Measurements from ENCODE around the gene SYP. TPM values are rescaled to one million over a fixed set of nuclear protein-coding genes. Genes with fewer than 3 reads are reported as not detected.

SYP gene
- total RNA-seq, 1 donor from 2014 or later: 1.6 TPM

GRCh38 chrX:49221868-49222267 is 21.9 kb upstream of the SYP start:
- TF ChIP-seq EZH2 (IDR thresholded peaks at IDR 0.05; ENCODE audit: insufficient read depth, low read length): no peak
- no peak for TF ChIP-seq CTCF (IDR thresholded peaks at IDR 0.05; ENCODE audit: insufficient read depth, low read depth, low read length)
- H3K79me2 ChIP-seq (ENCODE audit: insufficient read depth, low read length): no peaks in the 10 kb centered on the region

GRCh38 chrX:49220100-49220499 is 20.1 kb upstream of the SYP start:
- H3K9ac ChIP-seq (ENCODE audit: low read length): no peak overlapping the region
- H3K27ac ChIP-seq (ENCODE audit: low read depth, low read length): no peak overlapping the region
- Mint-ChIP-seq H3K27me3 (ENCODE audit: low read depth, unreplicated experiment) (peaks cover 21% of the 10 kb centered on the region), H3K27ac (ENCODE audit: unreplicated experiment) (no peak overlapping the region), H3K9me3 (ENCODE audit: unreplicated experiment) (peaks cover 1% of the 10 kb centered on the region), H3K4me3 (ENCODE audit: unreplicated experiment) (no peak overlapping the region), H3K36me3 (ENCODE audit: low read depth, unreplicated experiment) (no peaks in the 10 kb centered on the region), H3K4me1 (ENCODE audit: low read depth, unreplicated experiment) (no peaks in the 10 kb centered on the region)
- H3K79me2 ChIP-seq (ENCODE audit: insufficient read depth, low read length): no peaks in the 10 kb centered on the region
- no peak overlapping the region for H3K4me3 ChIP-seq (ENCODE audit: insufficient read depth, low read depth, low read length)
- FAIRE-seq (no peak), DNase-seq (ENCODE audit: low read depth) (no peak)
- no peaks in the 10 kb centered on the region for H3K36me3 ChIP-seq (ENCODE audit: insufficient read depth, low read length)
- H3K27me3 ChIP-seq (ENCODE audit: insufficient read depth, low read length): no peaks in the 10 kb centered on the region
- no peak overlapping the region for H2AFZ ChIP-seq (ENCODE audit: low read depth, low read length)
- TF ChIP-seq CTCF (IDR thresholded peaks at IDR 0.05; ENCODE audit: insufficient read depth, low read depth, low read length) (no peak), EZH2 (IDR thresholded peaks at IDR 0.05; ENCODE audit: insufficient read depth, low read length) (no peak)
- no peaks in the 10 kb centered on the region for H4K20me1 ChIP-seq (ENCODE audit: insufficient read depth, low read length)
- no peak overlapping the region for H3K4me2 ChIP-seq (ENCODE audit: low read length)
- H3K4me1 ChIP-seq (ENCODE audit: insufficient read depth, low read length): no peaks in the 10 kb centered on the region
- no peaks in the 10 kb centered on the region for H3K9me3 ChIP-seq (ENCODE audit: insufficient read depth, low read depth, low read length)

More at GRCh38 chrX:49221868-49222267, 21.9 kb upstream of the SYP start:
- H3K4me2 ChIP-seq (ENCODE audit: low read length): no peak overlapping the region
- H3K36me3 ChIP-seq (ENCODE audit: insufficient read depth, low read length): no peaks in the 10 kb centered on the region
- no peaks in the 10 kb centered on the region for H3K4me1 Mint-ChIP-seq (ENCODE audit: low read depth, unreplicated experiment)
- H3K4me3 ChIP-seq (ENCODE audit: insufficient read depth, low read depth, low read length): no peak overlapping the region
- no peak overlapping the region for H3K4me3 Mint-ChIP-seq (ENCODE audit: unreplicated experiment)
- FAIRE-seq: no peak
- peaks cover 1% of the 10 kb centered on the region for H3K9me3 Mint-ChIP-seq (ENCODE audit: unreplicated experiment)
- H2AFZ ChIP-seq (ENCODE audit: low read depth, low read length): no peak overlapping the region
- H3K9ac ChIP-seq (ENCODE audit: low read length): no peak overlapping the region
- H3K9me3 ChIP-seq (ENCODE audit: insufficient read depth, low read depth, low read length): no peaks in the 10 kb centered on the region
- H3K27ac Mint-ChIP-seq (ENCODE audit: unreplicated experiment): no peak overlapping the region
- no peaks in the 10 kb centered on the region for H4K20me1 ChIP-seq (ENCODE audit: insufficient read depth, low read length)
- no peaks in the 10 kb centered on the region for H3K4me1 ChIP-seq (ENCODE audit: insufficient read depth, low read length)
- no peaks in the 10 kb centered on the region for H3K27me3 ChIP-seq (ENCODE audit: insufficient read depth, low read length)
- H3K36me3 Mint-ChIP-seq (ENCODE audit: low read depth, unreplicated experiment): no peaks in the 10 kb centered on the region
- no peak for DNase-seq (ENCODE audit: low read depth)
- H3K27me3 Mint-ChIP-seq (ENCODE audit: low read depth, unreplicated experiment): peaks cover 17% of the 10 kb centered on the region
- no peak overlapping the region for H3K27ac ChIP-seq (ENCODE audit: low read depth, low read length)

GRCh38 chrX:49214996-49215526 is 15.1 kb upstream of the SYP start:
- no peaks in the 10 kb centered on the region for H3K36me3 ChIP-seq (ENCODE audit: insufficient read depth, low read length)
- H3K9ac ChIP-seq (ENCODE audit: low read length): no peak overlapping the region
- DNase-seq (ENCODE audit: low read depth) (no peak), FAIRE-seq (no peak)
- H4K20me1 ChIP-seq (ENCODE audit: insufficient read depth, low read length): no peaks in the 10 kb centered on the region
- no peak overlapping the region for H3K4me2 ChIP-seq (ENCODE audit: low read length)
- no peaks in the 10 kb centered on the region for H3K4me1 Mint-ChIP-seq (ENCODE audit: low read depth, unreplicated experiment)
- H3K4me3 Mint-ChIP-seq (ENCODE audit: unreplicated experiment): no peak overlapping the region
- H3K27me3 ChIP-seq (ENCODE audit: insufficient read depth, low read length): no peaks in the 10 kb centered on the region
- H3K4me3 ChIP-seq (ENCODE audit: insufficient read depth, low read depth, low read length): no peak overlapping the region
- H3K9me3 Mint-ChIP-seq (ENCODE audit: unreplicated experiment): peaks cover 2% of the 10 kb centered on the region
- H3K9me3 ChIP-seq (ENCODE audit: insufficient read depth, low read depth, low read length): no peaks in the 10 kb centered on the region
- H3K27ac Mint-ChIP-seq (ENCODE audit: unreplicated experiment): no peak overlapping the region
- H3K27ac ChIP-seq (ENCODE audit: low read depth, low read length): no peak overlapping the region
- H3K36me3 Mint-ChIP-seq (ENCODE audit: low read depth, unreplicated experiment): no peaks in the 10 kb centered on the region
- TF ChIP-seq CTCF (IDR thresholded peaks at IDR 0.05; ENCODE audit: insufficient read depth, low read depth, low read length) (no peak), EZH2 (IDR thresholded peaks at IDR 0.05; ENCODE audit: insufficient read depth, low read length) (no peak)
- no peak overlapping the region for H2AFZ ChIP-seq (ENCODE audit: low read depth, low read length)
- H3K79me2 ChIP-seq (ENCODE audit: insufficient read depth, low read length): no peaks in the 10 kb centered on the region
- H3K27me3 Mint-ChIP-seq (ENCODE audit: low read depth, unreplicated experiment): peaks cover 17% of the 10 kb centered on the region
- H3K4me1 ChIP-seq (ENCODE audit: insufficient read depth, low read length): no peaks in the 10 kb centered on the region
